ENCODE data around the gene TMC3. TPM values are rescaled to one million over a fixed set of nuclear protein-coding genes. Genes with fewer than 3 reads are reported as not detected.

Gene TMC3
- total RNA-seq, 1 experiment from 2014 or later: not detected

DNA sequence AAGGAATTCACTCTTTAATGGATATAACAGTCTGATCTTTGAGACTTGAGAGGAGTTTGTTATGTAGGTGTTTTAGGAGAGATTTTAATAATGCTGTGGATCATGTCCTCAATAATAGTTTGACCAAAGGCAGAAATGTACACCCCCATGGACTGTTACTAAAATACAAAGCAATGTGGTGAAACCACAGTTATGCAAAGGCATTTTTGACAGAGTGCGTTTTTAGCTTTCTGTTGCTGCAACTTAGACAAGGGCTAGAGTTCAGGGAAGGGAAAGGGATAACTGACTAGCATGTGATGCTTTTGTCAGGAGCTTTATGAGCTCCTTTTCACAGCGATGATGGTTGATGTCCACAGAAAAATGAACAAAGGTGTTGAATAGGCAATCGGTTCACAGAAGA lies 46.5 kb downstream of the TMC3 start:
- H3K79me2 ChIP-seq (ENCODE audit: low read depth): no peaks in the 10 kb centered on the region
- peaks cover 50% of the 10 kb centered on the region for H3K27me3 ChIP-seq (ENCODE audit: insufficient read depth, low read depth)
- no peak overlapping the region for H2AFZ ChIP-seq
- BruUV-seq (replicated peaks): no TSS peak
- H3K9me3 ChIP-seq (ENCODE audit: insufficient read depth, low read depth): no peaks in the 10 kb centered on the region
- H3F3A ChIP-seq (ENCODE audit: insufficient read depth, low read depth): no peaks in the 10 kb centered on the region
- CTCF ChIA-PET: no interaction called here
- POLR2A ChIA-PET (ENCODE audit: unreplicated experiment): no interaction called here
- H4K20me1 ChIP-seq (ENCODE audit: insufficient read depth): no peaks in the 10 kb centered on the region
- H3K4me3 ChIP-seq: no peak overlapping the region
- no peak overlapping the region for H3K27ac ChIP-seq
- TF ChIP-seq CTCF (conservative IDR thresholded peaks at IDR 0.05): no peak
- no peak for TF ChIP-seq EZH2 (IDR thresholded peaks at IDR 0.05; ENCODE audit: low read depth)
- H3K36me3 ChIP-seq (ENCODE audit: low read depth): no peaks in the 10 kb centered on the region
- no peaks in the 10 kb centered on the region for H3K4me1 ChIP-seq (replicated peaks; ENCODE audit: insufficient read depth)
- no peak overlapping the region for H3K4me2 ChIP-seq
- no peaks in the 10 kb centered on the region for H3K9me2 ChIP-seq (ENCODE audit: insufficient read depth)
- no peak for DNase-seq
- intact Hi-C loops (cut with micrococcal nuclease; ENCODE audit: unreplicated experiment): no loop called here

DNA sequence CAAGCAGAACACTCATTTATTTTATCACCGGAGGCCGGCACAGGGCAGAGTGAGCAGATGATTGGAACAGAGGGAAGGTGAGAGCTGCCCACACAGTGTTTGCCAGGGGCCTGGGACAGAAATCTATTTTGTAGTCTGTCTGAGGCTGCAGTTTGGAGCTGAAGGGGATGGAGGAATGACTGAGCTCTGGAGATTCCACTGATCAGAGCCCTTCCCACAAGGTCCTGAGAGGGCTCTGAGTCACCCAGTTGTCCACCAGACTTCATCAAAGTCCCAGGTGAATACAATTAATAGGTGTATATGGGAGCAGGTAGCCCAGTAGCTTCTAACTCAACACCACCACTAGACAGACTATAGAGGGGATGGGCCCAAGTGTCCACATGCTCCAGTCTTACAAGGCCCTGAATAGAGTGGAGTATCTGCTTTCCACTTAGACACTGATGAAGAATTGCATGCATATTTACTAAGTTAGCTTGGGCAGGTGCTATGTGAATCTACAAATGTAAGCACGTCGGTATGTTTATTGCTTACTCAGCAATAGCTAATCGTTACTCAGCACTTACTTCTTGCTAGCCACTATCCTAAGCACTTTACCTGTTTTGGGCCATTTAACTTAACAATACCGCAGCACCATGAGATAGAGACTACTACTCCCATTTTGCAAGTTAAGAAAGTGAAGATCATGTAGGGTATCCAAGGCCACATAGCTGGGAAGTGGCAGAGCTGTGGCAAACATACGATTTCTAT lies 47.4 kb downstream of the TMC3 start:
- Histone ChIP-seq H3K27ac (no peak overlapping the region), H3K79me2 (ENCODE audit: low read depth) (no peaks in the 10 kb centered on the region), H3K27me3 (ENCODE audit: insufficient read depth, low read depth) (peaks cover 42% of the 10 kb centered on the region), H2AFZ (no peak overlapping the region), H3K36me3 (ENCODE audit: low read depth) (no peaks in the 10 kb centered on the region), H3K9me2 (ENCODE audit: insufficient read depth) (no peaks in the 10 kb centered on the region), H3K4me1 (replicated peaks; ENCODE audit: insufficient read depth) (no peaks in the 10 kb centered on the region), H3K4me3 (no peak overlapping the region), H4K20me1 (ENCODE audit: insufficient read depth) (no peaks in the 10 kb centered on the region), H3K9me3 (ENCODE audit: insufficient read depth, low read depth) (no peaks in the 10 kb centered on the region), H3K4me2 (no peak overlapping the region), H3F3A (ENCODE audit: insufficient read depth, low read depth) (no peaks in the 10 kb centered on the region)
- POLR2A ChIA-PET (ENCODE audit: unreplicated experiment): no interaction called here
- DNase-seq: no peak
- intact Hi-C loops (cut with micrococcal nuclease; ENCODE audit: unreplicated experiment): no loop called here
- TF ChIP-seq EZH2 (IDR thresholded peaks at IDR 0.05; ENCODE audit: low read depth): no peak
- TF ChIP-seq CTCF (conservative IDR thresholded peaks at IDR 0.05): no peak
- BruUV-seq (replicated peaks): no TSS peak
- CTCF ChIA-PET: no interaction called here

GRCh38 chr15:81323944-81324881 lies 49.8 kb downstream of the TMC3 start, which contains the start of gene STARD5:
TSS of gene STARD5 (minus strand) at chr15:81324141. CDS start at chr15:81324099, 42 bp downstream.
- no TSS peak for BruUV-seq (replicated peaks)
- no peaks in the 10 kb centered on the region for H3K9me2 ChIP-seq (ENCODE audit: insufficient read depth)
- peak in 1 of 2 experiments; percentile 84 for DNase-seq
- no peak within 1 kb of the TSS for H2AFZ ChIP-seq
- TF ChIP-seq EZH2 (IDR thresholded peaks at IDR 0.05; ENCODE audit: low read depth) (no peak), CTCF (conservative IDR thresholded peaks at IDR 0.05) (no peak)
- H3K9me3 ChIP-seq (ENCODE audit: insufficient read depth, low read depth): no peaks in the 10 kb centered on the region
- H3K4me2 ChIP-seq: no peak within 1 kb of the TSS
- H3K27ac ChIP-seq: no peak within 1 kb of the TSS
- CTCF ChIA-PET: no interaction called here
- POLR2A ChIA-PET (ENCODE audit: unreplicated experiment): no interaction called here
- H3K79me2 ChIP-seq (ENCODE audit: low read depth): no peaks in the 10 kb centered on the region
- H3F3A ChIP-seq (ENCODE audit: insufficient read depth, low read depth): no peaks in the 10 kb centered on the region
- H3K4me3 ChIP-seq: no peak within 1 kb of the TSS
- H3K4me1 ChIP-seq (replicated peaks; ENCODE audit: insufficient read depth): no peaks in the 10 kb centered on the region
- peaks cover 35% of the 10 kb centered on the region for H3K27me3 ChIP-seq (ENCODE audit: insufficient read depth, low read depth)
- intact Hi-C loops (cut with micrococcal nuclease; ENCODE audit: unreplicated experiment): no loop called here
- no peaks in the 10 kb centered on the region for H4K20me1 ChIP-seq (ENCODE audit: insufficient read depth)
- no peaks in the 10 kb centered on the region for H3K36me3 ChIP-seq (ENCODE audit: low read depth)
